ENCODE measurements around the gene KIAA0513.

- TF ChIP-seq POLR2A (IDR thresholded peaks at IDR 0.05) (no peak), EP300 (IDR thresholded peaks at IDR 0.05) (no peak)
Measured at GRCh38 chr16:85103114-85104079, 75.8 kb downstream of the KIAA0513 start.

Measured in tibial nerve (tissue), 3 donors.